Stimulated activated CD4-positive, alpha-beta T cell treated with anti-CD3 and anti-CD28 coated beads, Interleukin-4, amount 100 ng/mL, for 48 hours (primary cell): ENCODE data around the gene CUL9.
"Not testable (repeated sequence)": the region's sequence is repeated elsewhere in the genome, so short reads cannot be mapped to it uniquely, and the experiment has no call there.

Experiments used
- DNase-seq, 2 donors: peaks; one replicate each; pipeline ENCODE4 v3.0.0-alpha.2; 2020; ENCODE audit warnings: low read depth in 2 of 2

The CUL9 gene

GRCh38 chr6:43181942-43182860 lies at the start of gene CUL9:
CUL9 (plus strand) TSS chr6:43182196; CDS start chr6:43184311, 2,115 bp downstream.
- peak; percentile 72 to 79 for DNase-seq

- DNase-seq, result no peak
Measured at GRCh38 chr6:43138267-43138666, 43.7 kb upstream of the CUL9 start.

- not testable (repeated sequence) for DNase-seq
Measured at GRCh38 chr6:43139973-43140372, 42.0 kb upstream of the CUL9 start.

GRCh38 chr6:43141644-43142043 lies 40.4 kb upstream of the CUL9 start:
- no peak for DNase-seq

- no peak for DNase-seq
Measured at GRCh38 chr6:43142101-43142500, 39.9 kb upstream of the CUL9 start.

GRCh38 chr6:43143235-43144128 lies 38.5 kb upstream of the CUL9 start:
- DNase-seq, result peak; percentile 68 to 69

DNA sequence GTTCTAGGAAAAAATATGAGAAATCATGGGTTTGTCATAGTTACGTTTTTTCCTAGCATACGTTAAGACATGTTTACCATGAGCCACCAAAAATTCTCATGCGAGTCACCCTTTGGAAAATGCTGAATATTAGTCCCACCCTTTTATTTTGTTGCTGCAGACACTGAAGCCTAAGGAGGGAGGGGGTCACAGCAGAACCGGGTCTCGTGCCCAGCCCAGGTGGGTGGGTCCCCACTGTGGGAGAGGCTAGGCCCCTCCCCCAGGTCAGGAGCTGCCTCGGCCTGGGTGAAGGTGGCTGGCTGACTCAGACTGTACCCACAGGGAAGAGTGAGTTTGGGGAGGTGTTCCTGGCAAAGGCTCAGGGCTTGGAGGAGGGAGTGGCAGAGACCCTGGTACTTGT lies 37.1 kb upstream of the CUL9 start:
- DNase-seq, result no peak

DNA sequence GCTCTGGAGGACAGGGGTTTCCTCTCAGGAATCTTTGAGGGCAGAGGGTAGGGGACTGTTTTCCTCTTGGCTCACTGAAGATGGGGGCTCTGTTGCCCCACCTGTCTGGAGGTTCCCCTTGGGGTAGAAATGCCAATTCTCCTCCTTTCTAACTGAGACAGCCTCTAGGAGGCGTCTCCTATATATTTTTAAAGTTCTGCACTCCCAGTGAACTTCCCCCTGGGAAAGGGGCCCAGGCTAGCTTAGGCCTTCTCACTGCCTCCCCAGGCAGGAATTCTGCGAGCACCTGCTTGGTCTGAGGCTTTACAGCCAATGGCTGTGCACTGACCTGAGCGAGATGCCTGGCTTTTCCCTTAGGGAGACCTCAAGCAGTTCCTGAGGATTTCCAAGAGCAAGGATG lies 35.7 kb upstream of the CUL9 start:
- no peak for DNase-seq

- no peak for DNase-seq
Measured at GRCh38 chr6:43146709-43147688, 35.0 kb upstream of the CUL9 start.

- no peak for DNase-seq
Measured at GRCh38 chr6:43147691-43148477, 34.1 kb upstream of the CUL9 start.

DNA sequence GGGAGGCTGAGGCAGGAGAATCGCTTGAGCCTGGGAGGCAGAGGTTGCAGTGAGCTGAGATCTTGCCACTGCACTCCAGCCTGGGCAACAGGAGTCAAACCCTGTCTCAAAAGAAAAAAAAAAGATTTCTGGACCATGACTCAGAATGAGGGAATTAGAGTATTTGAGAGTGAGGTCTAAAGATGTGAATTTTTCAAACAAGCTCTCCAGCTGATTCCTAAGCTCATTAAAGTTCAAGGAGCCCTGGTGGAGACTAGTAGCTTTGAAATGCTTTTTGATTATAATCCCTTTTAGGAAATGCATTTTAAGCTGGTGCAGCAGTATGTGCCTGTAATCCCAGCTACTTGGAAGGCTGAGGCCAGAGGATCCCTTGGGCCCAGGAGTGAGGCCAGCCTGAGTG lies 32.7 kb upstream of the CUL9 start:
- no peak for DNase-seq

GRCh38 chr6:43150051-43150751 lies 31.8 kb upstream of the CUL9 start:
- DNase-seq, result no peak

DNA sequence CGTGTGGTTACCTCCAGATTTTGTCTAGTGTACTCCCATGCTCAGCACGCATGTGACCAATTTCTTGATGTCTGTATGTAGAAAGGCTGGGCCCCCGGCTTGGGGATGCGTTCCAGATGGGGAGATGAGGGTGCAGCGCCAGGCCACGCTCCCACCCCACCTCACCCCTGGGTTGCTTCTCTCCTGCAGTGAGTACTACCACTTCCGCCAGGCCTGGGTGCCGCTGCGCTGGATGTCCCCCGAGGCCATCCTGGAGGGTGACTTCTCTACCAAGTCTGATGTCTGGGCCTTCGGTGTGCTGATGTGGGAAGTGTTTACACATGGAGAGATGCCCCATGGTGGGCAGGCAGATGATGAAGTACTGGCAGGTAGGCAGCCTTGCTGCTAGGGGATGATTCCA lies 22.4 kb upstream of the CUL9 start:
- DNase-seq, result no peak

DNA sequence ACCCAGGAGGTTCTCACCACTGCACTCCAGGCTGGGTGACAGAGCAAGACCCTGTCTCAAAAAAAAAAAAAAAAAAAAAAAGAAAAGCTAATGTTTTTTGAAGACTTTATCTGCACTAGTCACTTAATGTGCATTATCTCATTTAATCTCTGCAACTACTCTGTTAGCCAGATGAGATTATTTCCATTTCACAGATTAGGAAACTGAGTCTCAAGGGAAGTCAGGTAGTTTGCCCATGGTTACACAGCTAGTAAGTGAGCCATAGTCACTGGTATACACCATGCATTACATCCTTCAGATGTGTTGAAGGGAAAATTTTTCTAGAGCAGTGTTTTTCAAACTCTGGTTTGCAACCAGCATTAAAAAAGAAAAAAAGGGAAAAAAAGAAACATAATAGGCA lies 18.1 kb upstream of the CUL9 start:
- no peak for DNase-seq

GRCh38 chr6:43170417-43170930 lies 11.5 kb upstream of the CUL9 start:
- no peak for DNase-seq

DNA sequence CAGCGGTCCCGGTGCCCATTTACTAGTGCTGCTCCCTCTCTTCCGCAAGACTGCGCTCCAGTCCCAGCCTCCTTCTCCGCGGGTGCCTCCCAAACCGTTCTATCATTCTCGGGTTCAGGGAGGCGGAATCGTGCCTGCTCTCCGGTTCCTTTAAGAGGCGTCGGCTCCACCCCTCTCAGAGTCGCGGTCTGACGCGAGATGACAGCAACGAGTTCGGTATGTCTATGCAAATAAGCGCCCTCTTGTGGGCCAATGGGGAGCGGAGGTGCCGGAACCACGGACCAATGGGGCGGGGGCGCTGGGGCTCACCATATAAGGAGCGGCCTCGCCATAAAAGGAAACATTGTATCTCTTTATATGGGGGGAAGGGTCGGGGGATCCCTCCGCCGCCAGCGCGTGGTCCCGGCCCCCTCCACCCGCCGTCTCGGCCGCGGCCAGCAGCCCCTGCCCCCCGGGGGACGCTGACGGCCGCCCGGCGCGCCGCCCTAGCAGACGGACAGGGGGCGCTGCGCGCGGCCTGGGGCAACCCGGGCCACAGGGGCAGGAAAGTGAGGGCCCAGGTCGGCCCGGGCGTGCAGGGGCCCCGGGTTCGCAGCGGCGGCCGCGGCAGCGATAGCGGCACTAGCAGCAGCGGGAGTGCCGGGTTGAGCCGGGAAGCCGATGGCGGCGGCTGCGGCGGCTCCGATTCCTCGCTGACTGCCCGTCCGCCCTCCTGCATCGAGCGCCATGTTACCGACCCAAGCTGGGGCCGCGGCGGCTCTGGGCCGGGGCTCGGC lies 10.9 kb upstream of the CUL9 start, which contains the start of gene SRF:
Gene SRF (plus strand): TSS at position 339 of the 776 bp plus-strand sequence. CDS start 388 bp downstream, at position 727.
- DNase-seq, result peak; percentile 97 to 98

DNA sequence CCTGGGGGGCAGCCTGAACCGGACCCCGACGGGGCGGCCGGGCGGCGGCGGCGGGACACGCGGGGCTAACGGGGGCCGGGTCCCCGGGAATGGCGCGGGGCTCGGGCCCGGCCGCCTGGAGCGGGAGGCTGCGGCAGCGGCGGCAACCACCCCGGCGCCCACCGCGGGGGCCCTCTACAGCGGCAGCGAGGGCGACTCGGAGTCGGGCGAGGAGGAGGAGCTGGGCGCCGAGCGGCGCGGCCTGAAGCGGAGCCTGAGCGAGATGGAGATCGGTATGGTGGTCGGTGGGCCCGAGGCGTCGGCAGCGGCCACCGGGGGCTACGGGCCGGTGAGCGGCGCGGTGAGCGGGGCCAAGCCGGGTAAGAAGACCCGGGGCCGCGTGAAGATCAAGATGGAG lies 10.3 kb upstream of the CUL9 start:
- peak in 1 of 2 donors; percentile 27 for DNase-seq

DNA sequence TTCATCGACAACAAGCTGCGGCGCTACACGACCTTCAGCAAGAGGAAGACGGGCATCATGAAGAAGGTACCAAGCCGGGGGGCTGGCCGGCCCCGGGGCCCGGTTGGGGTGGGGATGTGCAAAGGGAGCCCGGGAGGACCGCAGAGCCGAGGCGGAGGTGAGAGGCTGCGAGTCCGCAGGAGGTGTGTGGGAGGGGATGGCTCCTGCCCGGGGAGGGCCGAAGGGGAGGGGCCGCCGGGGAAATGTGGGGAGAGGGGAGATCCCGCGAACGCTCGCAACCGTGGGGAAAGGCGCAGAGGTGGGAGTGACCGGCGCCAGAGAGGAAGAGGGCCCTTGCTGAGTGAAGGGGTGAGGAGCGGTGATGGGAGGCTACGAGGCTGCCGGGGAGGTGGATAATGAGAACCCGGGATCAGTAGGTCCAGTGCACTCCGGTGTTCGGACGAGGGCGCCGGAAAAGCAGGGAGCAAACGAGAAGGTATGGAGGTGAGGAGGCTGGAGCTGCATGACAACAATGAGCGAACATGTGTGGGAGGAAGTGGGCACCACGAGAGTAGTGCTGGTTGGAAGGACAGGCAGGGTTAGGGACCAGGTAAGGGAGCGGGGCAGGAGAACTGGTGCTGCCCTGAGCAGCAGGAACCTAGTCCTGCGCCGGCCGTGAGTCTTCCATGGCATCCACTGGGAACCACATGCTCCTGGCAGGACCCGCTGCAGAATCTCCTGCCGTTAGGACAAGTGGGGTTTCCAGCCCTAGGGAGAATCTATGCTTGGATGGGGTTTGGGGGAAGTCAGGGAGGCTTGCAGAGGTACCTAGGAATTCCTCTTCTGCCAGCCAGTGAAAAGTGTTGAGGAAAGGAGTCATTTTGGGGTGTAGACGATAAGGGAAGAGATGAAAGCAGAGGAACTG lies 9.6 kb upstream of the CUL9 start:
- DNase-seq, result peak; percentile 34 to 42
